ENCODE results near the gene USP31. TPM values are rescaled to one million over a fixed set of nuclear protein-coding genes. Genes with fewer than 3 reads are reported as not detected.

USP31 gene
- total RNA-seq, 3 donors from 2014 or later (not counting 1 experiment from before 2014, with no cell fraction given), result 6.1 to 6.6 (median 6.3) TPM

GRCh38 chr16:23158114-23158513, 8.9 kb upstream of the USP31 start:
- peaks cover 41 to 60% of the 10 kb centered on the region in 2 donors for H3K27me3 Mint-ChIP-seq (ENCODE audit: low read depth in 2 of 2)
- 96% methylated on average over 6 of the region's 6 CpGs for WGBS (ENCODE audit: insufficient coverage)

GRCh38 chr16:23156946-23157460, 7.8 kb upstream of the USP31 start:
- no peaks in the 10 kb centered on the region for H3K9me3 ChIP-seq (ENCODE audit: control insufficient read depth, insufficient read depth, low read length)
- peaks cover 38 to 50% of the 10 kb centered on the region in 2 donors for H3K27me3 Mint-ChIP-seq (ENCODE audit: low read depth in 2 of 2)
- ATAC-seq, result no peak
- no peaks in the 10 kb centered on the region for H3K4me1 ChIP-seq (ENCODE audit: control insufficient read depth, insufficient read depth, low read length)
- no peak for DNase-seq
- H3K4me3 Mint-ChIP-seq, result no peak overlapping the region
- TF ChIP-seq CTCF (IDR thresholded peaks at IDR 0.05), result no peak
- H3K4me1 Mint-ChIP-seq, result peaks cover 0 to 5% of the 10 kb centered on the region in 2 donors
- H3K4me3 ChIP-seq (ENCODE audit: low read length), result no peak overlapping the region
- H3K27ac Mint-ChIP-seq, result no peak overlapping the region
- peaks cover 9% of the 10 kb centered on the region for H3K27me3 ChIP-seq (ENCODE audit: control insufficient read depth, insufficient read depth, low read length)
- intact Hi-C loops (cut with micrococcal nuclease), result no loop called here
- H3K36me3 Mint-ChIP-seq, result no peaks in the 10 kb centered on the region
- WGBS (ENCODE audit: insufficient coverage), result 64% methylated on average over 1 of the region's 1 CpG
- no peaks in the 10 kb centered on the region for H3K36me3 ChIP-seq (ENCODE audit: control insufficient read depth, insufficient read depth, low read length)
- H3K9me3 Mint-ChIP-seq, result no peaks in the 10 kb centered on the region
- no peak overlapping the region for H3K27ac ChIP-seq (ENCODE audit: low read length)

More at GRCh38 chr16:23158114-23158513, 8.9 kb upstream of the USP31 start:
- H3K27ac Mint-ChIP-seq, result no peak overlapping the region
- Histone ChIP-seq H3K9me3 (ENCODE audit: control insufficient read depth, insufficient read depth, low read length) (no peaks in the 10 kb centered on the region), H3K4me3 (ENCODE audit: low read length) (no peak overlapping the region), H3K4me1 (ENCODE audit: control insufficient read depth, insufficient read depth, low read length) (no peaks in the 10 kb centered on the region), H3K27me3 (ENCODE audit: control insufficient read depth, insufficient read depth, low read length) (peaks cover 9% of the 10 kb centered on the region), H3K27ac (ENCODE audit: low read length) (no peak overlapping the region), H3K36me3 (ENCODE audit: control insufficient read depth, insufficient read depth, low read length) (no peaks in the 10 kb centered on the region)
- ATAC-seq, result no peak
- no peak overlapping the region for H3K4me3 Mint-ChIP-seq
- intact Hi-C loops (cut with micrococcal nuclease), result no loop called here
- H3K36me3 Mint-ChIP-seq, result no peaks in the 10 kb centered on the region
- no peak for TF ChIP-seq CTCF (IDR thresholded peaks at IDR 0.05)
- H3K9me3 Mint-ChIP-seq, result no peaks in the 10 kb centered on the region
- no peak for DNase-seq
- peaks cover 0 to 5% of the 10 kb centered on the region in 2 donors for H3K4me1 Mint-ChIP-seq

- no peak overlapping the region for H3K4me3 ChIP-seq (ENCODE audit: low read length)
- no peak for TF ChIP-seq CTCF (IDR thresholded peaks at IDR 0.05)
- peaks cover 36 to 45% of the 10 kb centered on the region in 2 donors for H3K27me3 Mint-ChIP-seq (ENCODE audit: low read depth in 2 of 2)
- intact Hi-C loops (cut with micrococcal nuclease), result no loop called here
- no peaks in the 10 kb centered on the region for H3K9me3 Mint-ChIP-seq
- no peak overlapping the region for H3K27ac Mint-ChIP-seq
- no peaks in the 10 kb centered on the region for H3K36me3 Mint-ChIP-seq
- no peaks in the 10 kb centered on the region for H3K4me1 ChIP-seq (ENCODE audit: control insufficient read depth, insufficient read depth, low read length)
- no peak for DNase-seq
- no peaks in the 10 kb centered on the region for H3K36me3 ChIP-seq (ENCODE audit: control insufficient read depth, insufficient read depth, low read length)
- no peak for ATAC-seq
- H3K9me3 ChIP-seq (ENCODE audit: control insufficient read depth, insufficient read depth, low read length), result no peaks in the 10 kb centered on the region
- peaks cover 0 to 5% of the 10 kb centered on the region in 2 donors for H3K4me1 Mint-ChIP-seq
- H3K4me3 Mint-ChIP-seq, result no peak overlapping the region
- 92% methylated on average over 3 of the region's 3 CpGs for WGBS (ENCODE audit: insufficient coverage)
- H3K27me3 ChIP-seq (ENCODE audit: control insufficient read depth, insufficient read depth, low read length), result peaks cover 9% of the 10 kb centered on the region
- H3K27ac ChIP-seq (ENCODE audit: low read length), result no peak overlapping the region
Measured at GRCh38 chr16:23156110-23156509, 6.9 kb upstream of the USP31 start.
